Thyroid gland (tissue), 4 donors: Measurements from ENCODE around the gene C10orf90.

Experiments used
- POLR2A ChIP-seq, 2 donors: fragments of 450-650 bp; IDR thresholded peaks; one replicate each; pipeline ENCODE4 v1.6.1; 2017; ENCODE audit warnings: antibody characterized with exemption in 2 of 2, mild to moderate bottlenecking in 2 of 2, moderate library complexity in 1 of 2
- TF ChIP-seq, protein P1 (sequence below), 6 experiments: fragments of 200-600 bp in 3 of 6; fragments of 450-650 bp in 3 of 6; sonication (generic) in 3 of 6; IDR thresholded peaks; one replicate each; pipeline ENCODE4 v1.5.1; 2016 to 2019; ENCODE audit warnings: antibody characterized with exemption in 6 of 6, mild to moderate bottlenecking in 2 of 6, inconsistent platforms in 1 of 6, moderate library complexity in 1 of 6

DNA sequence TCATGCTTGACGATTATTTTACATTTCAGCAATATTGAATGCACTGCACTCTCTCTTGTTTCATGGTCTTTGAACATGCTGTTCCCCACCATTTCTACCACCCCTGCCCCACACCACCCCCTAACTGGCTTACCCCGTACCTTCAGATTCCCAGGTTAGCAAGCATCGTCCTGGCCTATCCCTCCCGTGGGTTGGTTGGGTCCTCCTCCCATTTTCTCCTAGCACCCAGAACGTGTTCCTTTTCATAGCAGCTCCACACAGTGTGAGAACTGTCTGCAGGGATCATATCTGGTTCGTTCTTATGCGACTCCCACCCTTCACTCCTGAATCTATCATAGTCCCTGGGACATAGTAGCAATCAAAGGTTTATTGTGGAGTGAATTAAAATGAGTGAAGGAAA lies 48.6 kb downstream of the C10orf90 start:
- TF ChIP-seq, protein P1, sequence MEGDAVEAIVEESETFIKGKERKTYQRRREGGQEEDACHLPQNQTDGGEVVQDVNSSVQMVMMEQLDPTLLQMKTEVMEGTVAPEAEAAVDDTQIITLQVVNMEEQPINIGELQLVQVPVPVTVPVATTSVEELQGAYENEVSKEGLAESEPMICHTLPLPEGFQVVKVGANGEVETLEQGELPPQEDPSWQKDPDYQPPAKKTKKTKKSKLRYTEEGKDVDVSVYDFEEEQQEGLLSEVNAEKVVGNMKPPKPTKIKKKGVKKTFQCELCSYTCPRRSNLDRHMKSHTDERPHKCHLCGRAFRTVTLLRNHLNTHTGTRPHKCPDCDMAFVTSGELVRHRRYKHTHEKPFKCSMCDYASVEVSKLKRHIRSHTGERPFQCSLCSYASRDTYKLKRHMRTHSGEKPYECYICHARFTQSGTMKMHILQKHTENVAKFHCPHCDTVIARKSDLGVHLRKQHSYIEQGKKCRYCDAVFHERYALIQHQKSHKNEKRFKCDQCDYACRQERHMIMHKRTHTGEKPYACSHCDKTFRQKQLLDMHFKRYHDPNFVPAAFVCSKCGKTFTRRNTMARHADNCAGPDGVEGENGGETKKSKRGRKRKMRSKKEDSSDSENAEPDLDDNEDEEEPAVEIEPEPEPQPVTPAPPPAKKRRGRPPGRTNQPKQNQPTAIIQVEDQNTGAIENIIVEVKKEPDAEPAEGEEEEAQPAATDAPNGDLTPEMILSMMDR (IDR thresholded peaks at IDR 0.05): no peak
- TF ChIP-seq POLR2A (IDR thresholded peaks at IDR 0.05): no peak
